HG02642 (cell line): ENCODE data around the gene PID1.

ENCODE experiments used
- ATAC-seq: cut with Tn5 transposase; IDR thresholded peaks from one replicate; pipeline ENCODE4 v1.9.1; 2021; ENCODE audit warnings: mild to moderate bottlenecking; ENCODE audit not compliant: unreplicated experiment, poor library complexity

Gene PID1

DNA sequence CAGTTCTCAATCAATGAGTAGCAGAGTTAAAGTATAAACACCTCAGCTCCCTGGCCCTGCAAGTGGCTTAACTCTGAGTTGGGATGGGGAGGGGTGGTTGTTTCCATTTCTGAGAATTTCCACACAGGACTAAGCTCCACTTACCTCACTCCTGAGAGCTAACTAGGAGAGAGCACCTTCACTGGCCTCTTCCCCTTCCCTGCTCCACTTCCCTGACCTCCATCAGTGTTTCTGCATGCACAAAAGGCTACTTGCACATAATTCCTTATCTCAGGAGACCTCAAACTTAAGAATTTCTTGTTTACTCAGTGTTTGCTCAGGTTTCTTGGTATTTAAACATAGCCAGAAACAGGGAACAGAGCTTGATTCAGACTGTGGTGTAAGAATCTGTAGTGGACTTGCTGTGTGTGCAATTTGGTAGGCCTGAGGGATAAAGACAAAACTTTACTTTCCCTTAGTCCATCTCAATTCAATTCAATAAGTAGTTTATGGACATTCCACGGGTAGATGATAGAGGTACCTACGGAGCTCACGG is 97.2 kb downstream of the PID1 start:
- no peak for ATAC-seq

DNA sequence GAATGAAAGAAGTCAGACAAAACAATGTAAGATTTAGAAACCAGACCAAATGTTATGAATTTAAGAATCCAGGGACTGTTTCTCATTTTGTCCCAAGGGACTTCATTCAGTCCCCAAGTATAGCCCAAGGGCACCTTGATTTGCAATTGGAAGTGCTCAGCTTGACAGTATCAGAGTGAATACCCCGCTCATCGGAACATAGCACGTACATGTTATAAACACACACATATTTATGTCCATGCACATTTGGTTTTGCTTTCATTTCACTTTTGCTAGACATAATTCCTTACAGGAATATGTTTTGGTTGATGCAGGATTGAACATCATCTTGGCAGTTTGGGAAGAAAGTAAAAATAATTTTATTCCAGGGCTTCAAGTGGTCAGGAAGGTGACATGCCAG is 100.2 kb downstream of the PID1 start:
- no peak for ATAC-seq

DNA sequence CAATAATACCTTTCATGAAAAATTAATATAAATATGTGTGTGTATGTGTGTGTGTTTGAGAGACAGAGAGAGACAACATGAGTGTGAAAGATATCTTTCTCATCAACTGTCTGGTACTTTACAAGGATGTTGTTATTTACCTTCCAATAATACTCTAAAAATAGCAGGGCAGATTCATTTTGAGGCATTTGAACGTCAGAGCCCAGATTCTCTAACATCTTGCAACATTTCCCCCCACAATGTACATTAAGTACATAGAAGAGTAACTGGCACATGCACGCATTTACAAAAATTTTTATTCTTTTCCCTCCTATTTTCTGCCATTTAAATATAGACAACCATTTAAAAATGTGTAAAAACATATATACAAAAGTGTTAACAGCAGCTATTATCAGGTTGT is 100.9 kb downstream of the PID1 start:
- no peak for ATAC-seq

DNA sequence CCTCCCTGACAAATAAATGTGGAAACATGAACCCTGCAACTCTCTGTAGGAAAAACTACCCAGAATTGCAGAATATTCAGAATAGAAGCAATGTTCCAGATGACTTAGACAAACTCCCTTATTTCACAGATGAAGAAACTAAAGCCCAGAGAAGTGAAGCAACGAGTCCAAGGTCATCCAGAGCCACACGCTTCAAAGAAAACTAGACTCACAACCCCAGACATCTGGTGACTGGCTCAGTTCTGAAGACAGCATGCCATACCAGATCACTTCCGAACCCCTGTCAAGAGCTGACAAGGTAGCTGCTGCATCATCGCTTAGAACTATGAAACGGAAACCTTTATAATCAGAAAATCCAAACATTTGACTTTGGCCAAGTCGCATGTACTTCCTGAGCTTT is 101.3 kb downstream of the PID1 start:
- no peak for ATAC-seq

DNA sequence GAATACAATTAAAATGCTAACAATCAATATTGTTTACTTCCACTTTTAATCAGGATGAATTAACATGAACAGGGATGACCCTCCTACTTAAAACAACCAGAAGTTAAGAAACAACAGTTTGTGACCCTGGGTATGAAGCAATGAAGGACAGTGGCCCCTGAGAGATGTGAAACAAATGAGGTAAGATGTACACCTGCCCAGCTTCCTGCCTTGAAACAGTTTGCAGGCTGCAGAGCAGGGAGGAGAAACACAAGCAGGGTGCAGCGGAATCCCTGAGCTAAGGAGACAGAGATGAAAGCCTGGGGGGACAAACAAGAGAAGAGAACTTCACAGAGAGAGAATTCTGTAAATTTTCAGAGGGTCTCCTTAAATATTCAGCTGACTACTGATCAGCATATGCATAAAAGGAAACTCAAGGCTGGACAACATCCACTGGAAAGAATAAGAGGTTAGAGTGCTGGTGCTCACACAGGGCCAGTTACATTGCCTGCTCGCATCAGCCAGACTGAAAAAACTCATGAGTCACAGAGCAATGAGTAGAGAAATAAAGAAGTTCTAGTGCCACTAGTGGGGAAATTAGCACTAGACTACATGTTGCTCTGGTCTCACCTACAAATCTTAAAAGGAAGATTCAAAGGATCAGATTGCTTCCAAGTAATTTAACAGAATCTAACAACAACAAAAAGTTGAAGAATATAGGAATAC is 106.4 kb downstream of the PID1 start:
- ATAC-seq: no peak

DNA sequence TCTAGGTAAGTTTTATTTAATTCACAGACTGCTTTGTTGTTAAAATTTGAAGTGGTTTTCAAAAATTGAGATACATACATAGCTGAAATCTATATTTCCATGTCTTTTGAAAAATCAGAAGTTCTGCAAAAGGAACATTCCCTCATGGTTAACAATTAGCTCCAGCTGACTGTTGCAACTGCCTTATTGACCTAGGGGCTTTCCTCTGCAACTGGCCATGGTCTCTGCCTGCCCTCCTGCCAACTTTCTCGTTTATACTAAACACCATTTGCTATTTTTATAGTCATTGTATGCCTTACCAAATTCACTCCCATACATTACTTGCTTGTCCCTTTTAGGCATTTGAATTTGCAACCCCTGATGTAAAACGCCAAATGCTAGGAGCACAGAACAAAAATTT is 107.2 kb downstream of the PID1 start:
- ATAC-seq: no peak

DNA sequence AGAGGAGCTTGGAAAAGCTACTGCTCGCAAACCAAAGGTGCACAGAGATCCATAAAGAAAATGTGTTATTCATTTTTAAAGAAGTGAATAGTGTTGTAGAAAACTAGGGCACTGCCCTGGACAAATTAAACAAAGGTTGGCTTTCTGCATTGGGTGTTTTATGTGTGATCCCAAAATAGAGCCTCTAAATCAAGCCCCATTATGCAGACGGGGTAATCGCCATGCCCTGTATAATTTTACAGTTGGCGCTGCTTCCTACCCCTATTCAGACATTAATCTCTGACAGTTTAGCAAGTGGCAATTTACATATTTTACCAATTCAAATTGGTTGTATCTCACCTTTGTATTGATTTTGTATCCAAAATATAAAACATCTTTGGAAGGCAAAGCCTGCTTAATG is 109.1 kb downstream of the PID1 start:
- ATAC-seq: no peak

DNA sequence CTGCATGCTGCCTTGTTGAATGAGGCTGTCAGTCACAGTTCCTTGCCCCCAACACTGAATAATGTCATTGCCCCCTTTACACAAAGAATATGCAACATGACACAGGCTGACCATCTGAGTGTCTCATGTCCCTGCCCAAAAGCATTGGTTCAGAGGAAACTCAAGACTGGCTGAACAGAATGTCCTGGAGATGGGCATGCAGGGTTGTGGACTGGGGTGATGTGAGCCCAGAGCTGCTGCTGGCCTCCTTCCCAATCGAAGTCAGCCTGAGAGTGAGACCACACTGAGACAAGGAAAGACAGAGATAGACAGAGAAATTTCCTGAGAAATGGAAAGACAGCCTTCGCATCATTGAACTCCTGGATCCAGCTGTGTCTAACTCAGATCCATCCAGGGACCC is 110.1 kb downstream of the PID1 start:
- ATAC-seq: no peak

DNA sequence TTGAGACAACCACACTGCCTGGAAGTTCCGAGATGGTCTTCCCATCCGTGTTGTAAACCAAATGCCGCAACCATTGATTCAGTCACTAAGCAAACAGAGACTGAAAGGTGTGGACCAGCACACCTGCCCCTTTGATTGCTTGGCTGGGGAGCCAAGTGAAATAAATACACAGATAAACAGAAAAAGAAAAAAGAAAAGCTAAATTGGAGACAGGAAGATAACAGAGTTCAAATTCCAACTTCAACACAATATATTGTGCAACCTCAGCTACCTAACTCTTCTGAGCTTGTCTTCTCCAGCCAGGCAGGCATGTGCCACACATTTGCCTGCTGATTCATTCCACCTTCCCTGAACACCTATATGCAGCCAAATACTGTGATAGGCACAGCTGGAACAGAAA is 110.9 kb downstream of the PID1 start:
- ATAC-seq: no peak

DNA sequence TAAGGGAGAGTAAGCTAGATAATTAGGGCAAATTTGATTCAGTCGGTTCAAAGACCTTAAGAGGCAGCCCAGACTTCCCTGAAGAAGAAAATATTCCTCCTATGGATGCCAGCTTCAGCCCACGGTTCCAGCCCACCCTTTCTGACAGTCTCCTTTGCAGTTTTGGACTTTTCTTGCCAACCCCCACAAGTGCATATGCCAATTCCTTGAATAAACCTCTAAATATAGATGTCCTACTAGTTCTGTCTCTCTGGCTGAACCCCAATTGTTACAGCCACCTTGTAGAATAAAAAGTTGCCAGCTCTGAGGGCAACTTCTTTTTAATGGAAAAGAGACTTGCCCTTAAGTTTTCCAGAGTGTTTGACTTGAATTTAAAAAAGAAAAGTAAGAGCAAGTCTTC is 111.7 kb downstream of the PID1 start:
- no peak for ATAC-seq

DNA sequence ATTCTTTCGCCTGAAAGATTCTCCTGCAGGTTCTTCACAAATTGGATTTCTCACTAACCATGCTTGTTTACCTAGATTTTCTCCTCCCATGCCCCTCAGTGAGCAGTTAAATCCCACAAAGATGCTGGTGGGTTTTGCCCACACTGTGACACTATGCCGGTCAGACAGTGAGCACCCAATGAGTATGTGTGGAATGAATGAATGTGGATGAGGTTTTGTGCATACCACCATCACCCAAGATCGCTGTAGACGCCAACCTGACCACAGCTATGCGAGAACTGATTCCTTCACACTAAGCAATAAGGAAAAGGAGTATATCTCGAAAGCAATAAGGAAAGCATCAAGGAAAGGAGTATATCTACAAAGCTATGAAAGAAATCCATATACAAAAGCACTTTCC is 116.7 kb downstream of the PID1 start:
- ATAC-seq: no peak

DNA sequence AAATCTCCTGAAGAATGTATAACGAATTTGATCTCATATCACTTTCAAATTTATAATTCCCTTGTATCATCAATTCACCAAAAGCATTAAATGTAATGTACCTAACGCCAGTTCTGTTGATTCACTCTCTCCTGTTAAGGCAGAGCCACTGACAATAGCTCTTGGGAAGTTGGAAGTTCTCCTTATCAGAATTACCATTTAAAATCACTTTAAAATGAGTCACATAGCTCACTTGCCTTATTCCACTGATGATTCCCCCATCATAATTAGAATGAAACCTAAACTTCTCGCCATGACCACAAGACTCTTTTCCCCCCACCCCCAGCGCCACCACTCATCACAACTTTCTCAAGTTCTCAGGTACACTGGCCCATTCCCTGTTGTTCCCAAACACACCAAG is 117.1 kb downstream of the PID1 start:
- ATAC-seq: no peak

DNA sequence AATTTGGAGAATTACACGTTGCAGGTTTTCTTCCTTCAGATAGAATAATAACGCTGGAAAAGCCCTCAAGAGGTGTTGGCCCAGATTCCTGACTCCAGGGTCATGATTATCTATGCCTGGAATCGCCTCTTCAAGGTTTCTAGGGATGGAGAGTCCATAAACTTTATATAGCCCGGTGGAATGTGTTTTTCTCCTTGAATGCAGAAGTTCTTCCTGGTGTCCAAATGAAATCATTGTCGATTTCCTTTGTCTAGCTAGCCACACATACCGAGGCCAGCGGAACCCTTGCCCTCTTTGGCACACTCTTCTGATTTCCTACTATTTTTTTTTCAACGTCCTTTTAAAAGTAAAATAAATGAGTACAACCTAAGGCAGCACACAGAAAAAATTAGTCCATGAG is 117.8 kb downstream of the PID1 start:
- ATAC-seq: no peak

DNA sequence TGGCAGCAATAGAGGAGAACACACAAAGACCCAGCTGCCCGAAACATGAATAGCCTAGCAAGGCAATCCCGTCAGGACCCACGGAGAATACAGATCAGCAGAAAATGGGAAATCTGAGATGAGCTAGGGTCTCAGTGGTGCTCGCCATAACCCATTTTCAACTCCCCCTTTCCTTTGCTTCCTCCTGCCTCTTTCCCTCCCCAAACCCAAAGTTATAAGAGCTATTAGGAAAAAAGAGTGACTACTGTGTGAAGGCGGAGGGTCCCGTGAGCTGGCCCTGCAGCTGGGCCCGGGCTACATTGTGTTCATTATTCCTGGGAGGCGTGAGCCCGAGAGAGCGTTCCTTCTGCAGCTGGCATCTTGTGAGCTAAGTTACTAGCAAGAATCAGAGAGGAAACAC is 118.4 kb downstream of the PID1 start:
- ATAC-seq: no peak

DNA sequence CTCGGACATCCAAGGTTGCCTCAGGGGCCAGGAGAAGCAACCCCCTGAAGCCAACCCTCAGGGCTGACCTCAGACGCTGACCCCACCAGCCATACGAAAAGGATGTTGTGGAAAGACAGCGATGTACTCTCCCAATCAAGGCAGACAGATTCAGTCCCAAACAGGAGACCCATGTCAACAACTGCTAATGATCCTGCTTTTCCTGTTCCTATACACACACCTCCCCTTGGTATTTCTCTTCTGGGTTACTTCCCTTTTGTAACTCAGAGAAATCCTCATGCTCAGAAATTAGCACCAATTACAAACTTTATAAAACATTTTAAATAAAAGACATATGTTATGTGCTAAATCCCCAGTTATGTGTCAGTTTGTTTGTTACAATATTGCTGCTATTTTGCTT is 120.8 kb downstream of the PID1 start:
- ATAC-seq: no peak

DNA sequence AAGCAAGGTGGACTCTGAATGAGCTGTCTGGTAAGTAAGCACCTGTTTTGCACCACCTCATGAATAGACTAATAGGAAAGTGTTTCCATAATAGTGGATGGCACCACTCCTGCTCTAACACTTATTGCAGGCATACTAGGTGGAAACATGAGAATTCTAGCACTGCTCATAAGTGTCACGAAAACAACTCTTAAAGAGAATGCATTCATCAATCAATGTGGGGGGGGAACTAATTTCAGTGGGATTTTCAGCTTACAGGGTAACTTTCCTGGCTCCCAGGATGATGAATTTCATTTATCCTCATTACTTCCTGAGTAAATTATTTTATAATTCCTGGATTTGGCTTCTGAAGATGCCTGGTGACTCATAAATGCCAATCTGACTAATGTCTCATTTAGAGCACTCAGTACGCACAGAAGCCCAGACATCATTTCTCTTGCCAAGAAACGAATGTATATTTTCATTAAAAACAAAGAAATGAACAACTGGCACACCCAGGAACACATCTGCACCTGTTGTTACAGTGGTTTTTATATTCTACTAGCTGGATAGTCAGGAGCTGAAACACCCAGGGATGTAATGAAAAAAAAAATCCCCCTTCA is 129.6 kb downstream of the PID1 start:
- no peak for ATAC-seq

DNA sequence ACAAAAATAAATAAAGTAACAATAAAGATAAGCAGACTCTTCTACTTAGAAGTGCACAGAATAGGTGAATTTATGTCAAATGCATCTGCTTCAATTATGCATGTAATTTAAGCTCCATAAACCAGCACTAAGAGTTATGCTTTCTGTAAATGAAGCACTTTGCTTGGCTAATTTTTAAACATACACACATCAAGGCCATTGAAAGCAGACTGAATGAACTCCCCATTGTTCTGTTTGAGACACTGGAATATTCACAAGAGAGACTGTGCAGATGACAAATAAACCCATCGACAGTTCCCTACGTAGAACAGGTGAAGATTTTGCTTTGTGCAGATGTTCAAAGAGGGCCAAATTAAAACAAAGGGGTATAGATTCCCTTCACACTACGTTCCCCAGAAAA is 133.4 kb downstream of the PID1 start:
- no peak for ATAC-seq

DNA sequence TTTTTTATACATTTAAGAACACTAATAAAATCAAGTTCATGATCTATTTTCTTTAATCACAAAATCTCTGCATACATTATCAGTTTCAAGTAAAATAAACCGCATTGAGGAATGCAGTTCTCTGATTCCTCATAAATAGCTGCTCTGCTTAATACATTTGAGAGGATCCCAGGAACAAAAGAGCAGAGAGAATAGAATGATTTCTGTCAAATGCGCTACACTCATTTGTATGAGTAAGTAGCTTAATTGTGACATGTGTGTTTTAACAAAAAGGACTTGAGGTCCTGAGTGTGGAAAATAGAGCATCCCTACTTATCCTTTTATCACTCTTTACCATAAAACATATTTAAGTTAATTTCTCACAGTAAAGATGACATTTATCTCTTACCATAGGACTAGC is 134.0 kb downstream of the PID1 start:
- no peak for ATAC-seq

DNA sequence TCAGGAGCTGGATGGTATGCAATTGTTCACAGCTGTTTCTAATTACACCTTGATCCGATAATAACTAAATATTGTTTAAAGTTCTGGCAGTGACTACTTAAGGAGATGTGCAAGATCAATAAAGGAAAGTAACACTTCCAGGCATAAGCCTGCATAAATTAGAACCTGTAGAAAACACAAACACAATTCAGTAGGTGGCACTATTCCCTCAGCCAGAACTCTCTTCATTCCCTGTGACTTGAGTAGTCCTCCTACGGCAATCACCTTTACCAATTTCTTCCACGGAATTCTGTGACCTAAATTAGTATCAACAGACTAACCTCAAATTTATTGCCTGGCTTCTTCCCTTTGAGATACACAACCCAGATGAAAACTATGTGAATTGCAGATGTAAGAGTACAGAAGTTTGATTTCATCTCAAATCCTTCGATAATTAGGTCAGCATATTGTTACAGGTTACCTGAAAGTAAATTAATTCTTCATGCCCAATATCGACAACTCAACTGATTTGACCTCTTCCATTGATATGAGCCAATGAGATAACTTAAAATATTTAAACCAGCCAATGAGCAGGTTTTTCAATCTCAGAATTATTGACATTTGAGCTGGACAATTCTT is 137.8 kb downstream of the PID1 start:
- ATAC-seq: no peak

DNA sequence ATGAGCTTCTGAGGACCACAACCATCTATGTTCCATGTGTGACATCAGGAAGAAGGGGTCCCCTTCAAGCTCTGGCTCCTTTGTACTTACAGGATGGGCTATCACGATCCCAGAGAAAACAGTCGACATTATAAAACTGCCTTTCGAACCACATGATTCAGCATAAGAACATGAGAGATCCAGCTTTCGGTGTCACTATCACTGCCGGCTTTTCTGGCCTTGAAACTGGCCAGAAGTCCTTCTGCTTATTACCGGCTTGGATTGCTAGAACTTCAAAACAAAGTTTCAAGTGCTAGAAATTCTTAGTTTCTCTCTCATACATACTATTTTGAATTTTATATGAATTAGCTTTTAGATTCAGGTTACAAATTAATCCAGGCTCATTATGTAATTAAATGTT is 138.9 kb downstream of the PID1 start:
- ATAC-seq: no peak

DNA sequence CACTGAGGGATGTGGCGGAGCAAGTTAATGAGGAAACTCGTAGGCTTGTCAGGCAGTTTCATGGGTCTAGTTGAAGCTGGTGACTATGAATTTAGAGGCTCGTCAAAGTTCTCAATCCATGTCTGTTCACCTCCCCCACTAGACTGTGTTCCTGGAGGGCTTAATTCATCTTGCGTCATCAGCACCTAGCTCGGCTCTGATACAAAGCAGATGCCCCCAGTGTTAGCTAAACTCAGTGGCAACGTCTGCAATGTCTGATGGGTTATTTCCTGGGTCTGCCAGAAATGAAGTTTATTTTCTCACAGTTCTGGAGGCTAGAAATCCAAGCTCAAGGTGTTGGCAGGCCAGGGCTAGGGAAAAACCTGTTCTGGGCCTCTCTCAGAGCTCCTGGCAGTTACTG is 140.6 kb downstream of the PID1 start:
- ATAC-seq: no peak
